Measurements from ENCODE around the gene IQCB1.

IQCB1 gene

GRCh38 chr3:121796970-121797369 is 37.9 kb downstream of the IQCB1 start:
- TF ChIP-seq FOXP2 (optimal IDR thresholded peaks at IDR 0.05; ENCODE audit: borderline replicate concordance, extremely low read depth, extremely low read length, insufficient read depth) (no peak), TAF1 (IDR thresholded peaks at IDR 0.05; ENCODE audit: borderline replicate concordance, insufficient read depth, low read length) (no peak), REST (IDR thresholded peaks at IDR 0.05; ENCODE audit: insufficient read depth in 1 of 2, low read depth in 2 of 2, low read length in 2 of 2) (no peak), POLR2AphosphoS5 (IDR thresholded peaks at IDR 0.05; ENCODE audit: low read depth, low read length) (no peak), SIN3A (IDR thresholded peaks at IDR 0.05; ENCODE audit: borderline replicate concordance, insufficient read depth, low read length) (no peak)

GRCh38 chr3:121794264-121794983 is 40.4 kb downstream of the IQCB1 start:
- TF ChIP-seq TAF1 (IDR thresholded peaks at IDR 0.05; ENCODE audit: borderline replicate concordance, insufficient read depth, low read length) (no peak), REST (IDR thresholded peaks at IDR 0.05; ENCODE audit: insufficient read depth in 1 of 2, low read depth in 2 of 2, low read length in 2 of 2) (no peak), POLR2AphosphoS5 (IDR thresholded peaks at IDR 0.05; ENCODE audit: low read depth, low read length) (no peak), FOXP2 (optimal IDR thresholded peaks at IDR 0.05; ENCODE audit: borderline replicate concordance, extremely low read depth, extremely low read length, insufficient read depth) (no peak), SIN3A (IDR thresholded peaks at IDR 0.05; ENCODE audit: borderline replicate concordance, insufficient read depth, low read length) (no peak)

- no peak for TF ChIP-seq POLR2AphosphoS5 (IDR thresholded peaks at IDR 0.05; ENCODE audit: low read depth, low read length)
- TF ChIP-seq FOXP2 (optimal IDR thresholded peaks at IDR 0.05; ENCODE audit: borderline replicate concordance, extremely low read depth, extremely low read length, insufficient read depth) = no peak
- TF ChIP-seq SIN3A (IDR thresholded peaks at IDR 0.05; ENCODE audit: borderline replicate concordance, insufficient read depth, low read length) = no peak
- no peak for TF ChIP-seq TAF1 (IDR thresholded peaks at IDR 0.05; ENCODE audit: borderline replicate concordance, insufficient read depth, low read length)
- no peak for TF ChIP-seq REST (IDR thresholded peaks at IDR 0.05; ENCODE audit: insufficient read depth in 1 of 2, low read depth in 2 of 2, low read length in 2 of 2)
Measured at GRCh38 chr3:121793078-121793477, 41.8 kb downstream of the IQCB1 start.

GRCh38 chr3:121786485-121786884 is 48.4 kb downstream of the IQCB1 start:
- TF ChIP-seq REST (IDR thresholded peaks at IDR 0.05; ENCODE audit: insufficient read depth in 1 of 2, low read depth in 2 of 2, low read length in 2 of 2) = no peak
- no peak for TF ChIP-seq TAF1 (IDR thresholded peaks at IDR 0.05; ENCODE audit: borderline replicate concordance, insufficient read depth, low read length)
- no peak for TF ChIP-seq SIN3A (IDR thresholded peaks at IDR 0.05; ENCODE audit: borderline replicate concordance, insufficient read depth, low read length)
- no peak for TF ChIP-seq POLR2AphosphoS5 (IDR thresholded peaks at IDR 0.05; ENCODE audit: low read depth, low read length)
- no peak for TF ChIP-seq FOXP2 (optimal IDR thresholded peaks at IDR 0.05; ENCODE audit: borderline replicate concordance, extremely low read depth, extremely low read length, insufficient read depth)
